SW 1271 (cell line): ENCODE results near the gene TLE3.

Experiments used
- DNase-seq, 2 experiments: peaks; one replicate each; lab custom pipeline; 2025; lab: John Stamatoyannopoulos, UW

TLE3 gene

GRCh38 chr15:70063261-70063925, 34.3 kb downstream of the TLE3 start:
- DNase-seq: no peak

DNA sequence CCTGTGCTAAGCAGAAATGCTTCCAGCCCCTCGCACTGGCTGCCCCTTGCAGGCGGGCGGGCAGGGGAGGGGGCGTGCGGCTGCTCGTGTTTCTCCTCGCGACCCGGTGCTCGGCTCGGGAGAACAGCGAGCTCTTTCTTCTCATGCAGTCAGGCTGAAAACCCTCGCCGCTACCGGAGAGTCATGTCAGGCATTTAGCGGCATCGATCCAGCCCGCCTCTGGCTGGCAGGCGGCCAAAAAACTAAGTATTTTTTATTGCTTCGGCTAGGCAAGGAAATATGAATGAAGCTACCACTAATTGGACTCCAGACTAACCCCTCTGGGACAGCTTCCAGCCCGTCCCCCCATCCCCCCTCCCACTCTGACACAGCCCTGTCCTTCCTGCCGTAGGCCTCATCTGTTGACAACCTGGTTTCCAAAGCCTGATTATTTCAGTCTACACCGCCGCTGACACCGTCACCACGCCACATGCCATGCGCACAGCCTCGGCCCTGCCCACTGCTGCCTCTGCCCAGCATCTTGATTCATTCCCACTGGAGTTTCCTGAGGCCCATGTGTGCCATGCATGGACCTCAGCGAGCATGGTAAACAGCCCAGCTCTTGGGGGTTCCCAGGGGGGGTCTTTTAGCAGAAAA, 35.3 kb downstream of the TLE3 start:
- no peak for DNase-seq

- no peak for DNase-seq
Measured at GRCh38 chr15:70061696-70062270, 35.9 kb downstream of the TLE3 start.

- no peak for DNase-seq
Measured at GRCh38 chr15:70060993-70061305, 36.8 kb downstream of the TLE3 start.

GRCh38 chr15:70060214-70060992, 37.3 kb downstream of the TLE3 start:
- no peak for DNase-seq

DNA sequence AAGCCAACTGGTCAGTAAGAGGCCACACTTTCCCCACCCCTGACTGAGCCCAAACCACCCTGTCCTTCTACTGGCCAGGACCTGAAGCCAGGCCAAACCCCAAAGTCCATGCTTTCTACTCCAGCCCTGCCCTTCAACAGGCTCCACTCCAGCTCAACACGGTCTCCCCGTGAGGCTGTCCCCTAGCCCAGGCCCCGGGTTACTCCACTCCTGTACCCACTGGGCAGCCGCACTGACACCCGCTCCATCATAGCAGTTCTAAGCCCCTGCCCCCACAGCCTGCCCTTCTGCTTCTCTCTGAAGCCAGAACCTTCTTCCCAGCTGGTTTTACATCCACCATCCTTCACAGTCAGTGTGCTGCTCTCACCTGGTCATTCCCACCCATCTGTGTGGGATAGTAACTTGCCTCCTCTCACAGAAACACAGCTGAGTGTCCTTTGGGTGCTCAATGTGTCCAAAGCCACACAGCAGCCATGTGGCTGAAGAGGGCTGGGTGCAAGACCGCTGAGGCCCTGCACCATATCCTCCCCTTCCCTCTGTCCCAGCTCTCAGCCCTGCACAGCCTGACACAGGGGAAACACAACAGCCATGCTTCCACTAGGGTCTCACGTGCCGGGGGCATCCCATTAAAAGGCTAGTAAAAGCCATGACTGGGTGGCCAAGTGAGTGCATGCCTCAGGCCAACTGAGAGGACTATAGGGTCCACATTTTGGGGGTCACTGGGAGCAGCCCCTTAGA, 38.1 kb downstream of the TLE3 start:
- DNase-seq: no peak

- DNase-seq: no peak
Measured at GRCh38 chr15:70058642-70059360, 38.9 kb downstream of the TLE3 start.

- DNase-seq: no peak
Measured at GRCh38 chr15:70057931-70058641, 39.6 kb downstream of the TLE3 start.

- DNase-seq: no peak
Measured at GRCh38 chr15:70056091-70056680, 41.5 kb downstream of the TLE3 start.

DNA sequence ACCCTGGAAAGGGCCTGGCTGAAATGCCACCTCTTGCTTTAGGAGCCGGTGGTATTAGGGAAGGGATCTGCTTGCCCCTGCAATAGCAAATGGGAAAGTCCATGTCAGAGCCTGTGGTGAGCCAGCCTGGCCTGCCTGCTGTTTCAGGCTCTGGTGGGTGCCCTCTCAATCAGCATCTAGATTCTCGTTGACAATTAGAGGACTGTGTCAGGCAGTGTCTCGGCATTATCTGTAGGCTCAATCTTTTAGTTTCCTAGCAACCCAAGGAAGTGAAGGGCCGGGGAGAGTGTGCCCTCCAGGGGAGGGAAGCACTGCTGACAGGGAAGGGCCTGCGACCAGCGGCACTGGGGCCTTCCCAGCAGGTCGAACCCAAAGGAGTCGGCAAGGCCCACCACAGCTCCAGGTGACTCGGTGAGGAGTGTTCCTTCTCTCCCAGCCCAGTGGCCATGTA, 42.1 kb downstream of the TLE3 start:
- no peak for DNase-seq

DNA sequence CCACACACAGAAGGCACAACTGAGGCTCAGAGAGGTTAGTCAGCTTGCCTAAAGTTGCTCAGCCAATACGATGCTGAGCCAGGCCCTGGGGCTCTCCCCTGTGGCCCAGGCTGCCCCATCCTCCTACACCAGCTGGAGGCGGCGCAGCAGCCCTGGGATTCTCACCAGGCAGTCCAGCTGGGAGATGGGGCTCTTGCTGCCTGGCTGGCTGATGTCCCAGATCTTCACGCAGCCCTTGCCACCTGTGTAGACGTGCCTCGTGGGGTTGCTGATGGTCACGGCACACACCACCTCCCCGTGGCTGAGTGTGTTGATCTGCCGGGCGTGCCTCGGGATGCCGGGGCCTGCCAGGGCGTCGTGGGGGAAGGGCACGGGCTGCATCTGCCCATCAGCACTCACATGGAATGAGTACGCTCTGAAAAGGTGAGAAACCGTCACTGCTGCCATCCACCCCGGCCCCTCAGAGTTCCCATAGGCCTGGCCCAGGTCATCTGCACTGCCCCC, 42.8 kb downstream of the TLE3 start:
- no peak for DNase-seq

- no peak for DNase-seq
Measured at GRCh38 chr15:70054366-70054765, 43.4 kb downstream of the TLE3 start.

DNA sequence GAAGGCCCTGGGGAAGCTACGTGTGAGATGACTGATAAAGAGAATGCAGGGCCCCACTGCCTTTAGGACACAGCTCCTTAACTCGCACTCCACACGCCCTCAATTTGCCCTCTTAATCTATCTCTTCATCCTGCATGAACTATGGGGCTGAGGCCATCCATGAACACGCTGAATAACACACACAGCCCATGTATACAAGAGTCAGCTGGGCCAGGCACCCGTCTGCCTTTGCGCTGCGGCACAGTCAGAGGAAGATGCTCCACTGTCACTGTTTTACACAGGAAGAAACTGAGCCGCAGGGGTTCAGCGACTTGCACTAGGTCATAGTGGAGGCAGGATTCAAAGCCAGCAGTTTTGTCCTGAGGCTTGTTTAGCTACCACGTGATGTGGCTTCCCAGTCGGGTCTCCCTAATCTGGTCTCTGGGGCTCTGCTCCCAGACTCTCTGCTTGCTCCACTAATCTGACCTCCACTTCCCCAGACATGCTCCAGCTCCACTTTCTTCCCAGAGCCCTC, 43.9 kb downstream of the TLE3 start:
- DNase-seq: no peak

GRCh38 chr15:70053001-70053715, 44.6 kb downstream of the TLE3 start:
- DNase-seq: no peak

DNA sequence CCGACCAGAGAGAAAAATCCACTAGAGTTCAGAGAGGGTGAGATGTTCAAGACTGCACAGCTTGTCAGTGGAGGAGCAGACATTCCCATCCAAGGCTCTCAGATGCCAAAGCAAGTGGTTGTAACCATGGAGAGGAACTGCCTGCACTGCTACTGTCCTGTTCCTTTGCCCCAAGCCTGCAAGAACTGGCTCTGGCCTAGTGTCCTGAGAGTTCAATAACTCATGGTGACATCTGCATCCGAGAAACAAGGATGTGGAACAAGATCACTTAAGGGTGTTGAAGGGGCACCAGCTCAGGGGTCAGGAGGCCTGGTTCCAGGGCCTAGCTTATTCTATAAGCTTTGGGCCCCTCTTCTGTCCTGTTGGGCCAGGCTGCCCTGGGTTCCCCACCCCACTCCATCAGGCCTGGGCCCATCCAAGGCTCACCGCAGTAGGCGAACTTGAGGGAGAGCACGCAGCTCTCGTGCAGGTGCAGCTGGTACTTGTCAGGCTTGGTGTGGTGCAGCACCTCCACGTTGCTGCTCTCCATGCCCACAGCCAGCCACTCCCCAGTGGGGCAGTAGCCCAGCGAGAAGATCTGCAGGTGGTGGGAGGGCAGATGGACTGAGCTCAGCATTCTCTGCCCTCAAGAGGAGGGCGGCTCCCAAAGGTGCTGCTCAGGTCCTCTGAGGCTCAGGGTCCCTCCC, 45.6 kb downstream of the TLE3 start:
- DNase-seq: no peak

- DNase-seq: no peak
Measured at GRCh38 chr15:70050970-70051369, 46.7 kb downstream of the TLE3 start.

DNA sequence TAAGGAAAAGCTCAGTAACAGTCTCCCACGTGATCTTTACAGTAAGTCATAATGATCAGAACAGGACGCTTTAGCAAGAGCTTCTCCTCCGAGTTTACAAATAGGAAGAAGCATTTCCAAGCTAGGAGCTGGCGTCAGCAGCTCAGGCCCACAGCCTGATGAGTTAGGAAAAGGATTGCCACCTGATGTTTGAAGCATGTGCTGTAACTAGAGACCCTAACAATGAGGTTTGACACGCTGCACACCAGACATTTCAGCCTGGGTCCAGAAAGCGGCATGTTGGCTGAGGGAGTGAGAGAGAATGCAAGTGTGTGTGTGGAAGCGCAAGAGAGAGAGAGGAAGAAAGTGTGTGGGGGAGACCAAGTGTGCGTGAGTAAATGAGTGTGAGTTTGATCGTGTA, 47.3 kb downstream of the TLE3 start:
- no peak for DNase-seq

DNA sequence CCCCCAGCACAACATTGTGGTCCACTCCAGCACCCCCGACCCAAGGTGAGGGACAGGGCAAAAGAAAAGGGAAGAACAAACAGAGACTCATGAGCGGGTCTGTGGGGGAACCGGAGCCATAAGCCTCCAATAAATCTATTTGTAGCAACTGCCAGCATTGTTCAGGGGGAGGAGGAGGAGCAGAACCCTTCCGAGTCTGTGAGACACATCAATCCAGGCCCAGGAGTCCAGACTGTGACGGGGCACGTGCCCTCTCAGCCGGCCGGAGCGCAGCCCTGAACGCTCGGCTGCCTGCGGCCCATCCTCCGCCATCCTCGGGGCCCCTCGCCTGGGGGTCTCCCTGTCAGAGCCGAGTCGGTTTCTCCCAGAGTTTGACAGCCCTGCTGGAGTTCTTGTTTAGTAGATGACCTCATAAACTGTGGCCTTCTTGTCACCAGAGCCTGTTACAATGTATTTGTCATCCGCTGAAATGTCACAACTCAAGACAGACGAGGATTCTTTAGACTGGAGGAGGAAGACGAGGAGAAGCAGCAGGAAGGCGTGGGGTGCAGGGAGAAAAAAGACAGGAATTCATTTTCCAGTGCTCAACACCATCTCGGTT, 47.9 kb downstream of the TLE3 start:
- no peak for DNase-seq
